HCT116 (cell line): ENCODE measurements around the gene PICK1. TPM values are rescaled to one million over a fixed set of nuclear protein-coding genes. Genes with fewer than 3 reads are reported as not detected.

Experiments
- ATAC-seq: fragments of 200-7000 bp; cut with Tn5 transposase; 2 replicates; pipeline ENCODE4 v1.9.1; 2020; ENCODE audit warnings: mild to moderate bottlenecking, moderate library complexity
- BruUV-seq: library from RNA; stranded (reverse); fragments of 400-500 nt; replicated peaks from 2 replicates; lab custom pipeline; 2021; lab: Mats Ljungman, UMichigan
- CTCF ChIA-PET: fragments of 300-600 bp; sonication (Branson Sonifier 250); formaldehyde crosslinking; loops from one replicate; lab custom pipeline; 2021; ENCODE audit warnings: antibody characterized with exemption; lab: Charles Lee
- POLR2A ChIA-PET: fragments of 300-600, 350-600 bp; sonication (Branson Sonifier 250); formaldehyde crosslinking; loops from one replicate; lab custom pipeline; 2021; ENCODE audit warnings: antibody characterized with exemption; lab: Charles Lee
- RAD21 ChIA-PET, 2 experiments: fragments of 300-600 bp; sonication (Branson Sonifier 250); formaldehyde crosslinking; loops; one replicate each; lab custom pipeline; 2023; ENCODE audit warnings: low total read pairs in 2 of 2; ENCODE audit not compliant: uncharacterized antibody in 2 of 2, unreplicated experiment in 2 of 2, low non-redundant PET in 1 of 2; lab: Charles Lee
- DNase-seq: peaks from one replicate; pipeline ENCODE4 v3.0.0-alpha.2; 2010; ENCODE audit warnings: low read depth, low spot score
- H2AFZ ChIP-seq: fragments of 200-600 bp; shearing (Covaris generic), sonication (generic); 2 replicates; pipeline ENCODE4 v1.6.1; 2017; ENCODE audit warnings: low read depth, mixed run types, mixed read lengths, antibody characterized with exemption, low read length; ENCODE audit not compliant: poor library complexity, severe bottlenecking
- H3K27ac ChIP-seq: 2 replicates; pipeline ENCODE4 v1.5.1; 2012; ENCODE audit warnings: low read depth, low read length
- H3K27me3 ChIP-seq: fragments of 200-600 bp; sonication (generic); 2 replicates; pipeline ENCODE4 v1.6.1; 2016; ENCODE audit warnings: mixed run types, low read length, mixed read lengths; ENCODE audit not compliant: insufficient read depth
- H3K36me3 ChIP-seq, 2 experiments: fragments of 200-500 bp in 1 of 2; fragments of 200-600 bp in 1 of 2; sonication (Bioruptor generic) in 1 of 2; sonication (generic) in 1 of 2; 2 replicates each; pipeline versions ENCODE4 v1.5.1 to v1.6.1; 2014 to 2016; ENCODE audit warnings: low read length in 2 of 2, inconsistent platforms in 1 of 2, mixed read lengths in 1 of 2, mixed run types in 1 of 2; ENCODE audit not compliant: insufficient read depth in 2 of 2, control insufficient read depth in 1 of 2
- H3K4me1 ChIP-seq, 2 experiments: fragments of 200-600 bp in 1 of 2; sonication (generic) in 1 of 2; 2 replicates each; pipeline versions ENCODE4 v1.5.1 to v1.6.1; 2012 to 2017; ENCODE audit warnings: low read length in 2 of 2, inconsistent platforms in 1 of 2, mild to moderate bottlenecking in 1 of 2, mixed read lengths in 1 of 2, mixed run types in 1 of 2, moderate library complexity in 1 of 2; ENCODE audit not compliant: insufficient read depth in 2 of 2, control insufficient read depth in 1 of 2
- H3K4me2 ChIP-seq: fragments of 200-600 bp; sonication (generic); 2 replicates; pipeline ENCODE4 v1.6.1; 2017; ENCODE audit warnings: mixed run types, low read length, mixed read lengths
- H3K4me3 ChIP-seq, 2 experiments: fragments of 200-600 bp in 1 of 2; sonication (generic) in 1 of 2; replicated peaks in 1 of 2; 2 replicates each; pipeline ENCODE4 v1.5.1; 2011 to 2016; ENCODE audit warnings: low read length in 2 of 2, control low read depth in 1 of 2, low read depth in 1 of 2, mild to moderate bottlenecking in 1 of 2, mixed read lengths in 1 of 2, mixed run types in 1 of 2
- H3K79me2 ChIP-seq: fragments of 200-600 bp; sonication (generic); 2 replicates; pipeline ENCODE4 v1.6.1; 2017; ENCODE audit warnings: mild to moderate bottlenecking, mixed run types, low read length, moderate library complexity, mixed read lengths; ENCODE audit not compliant: insufficient read depth
- H3K9ac ChIP-seq: fragments of 200-600 bp; sonication (generic); 2 replicates; pipeline ENCODE4 v1.6.1; 2016; ENCODE audit warnings: low read length, mixed read lengths
- H3K9me2 ChIP-seq: fragments of 200-600 bp; sonication (generic), shearing (Covaris generic); 2 replicates; pipeline ENCODE4 v1.6.1; 2017; ENCODE audit warnings: mixed run types, mild to moderate bottlenecking, moderate library complexity; ENCODE audit not compliant: insufficient read depth
- H3K9me3 ChIP-seq, 2 experiments: fragments of 200-500 bp in 1 of 2; fragments of 200-600 bp in 1 of 2; sonication (Bioruptor generic) in 1 of 2; sonication (generic) in 1 of 2; 2 replicates each; pipeline ENCODE4 v1.6.1; 2014 to 2017; ENCODE audit warnings: low read length in 2 of 2, mixed read lengths in 2 of 2, inconsistent platforms in 1 of 2, low read depth in 1 of 2, mild to moderate bottlenecking in 1 of 2, mixed run types in 1 of 2, moderate library complexity in 1 of 2; ENCODE audit not compliant: control insufficient read depth in 1 of 2, insufficient read depth in 1 of 2
- H4K20me1 ChIP-seq: fragments of 200-600 bp; sonication (generic), shearing (Covaris generic); 2 replicates; pipeline ENCODE4 v1.6.1; 2017; ENCODE audit warnings: mixed run types, mild to moderate bottlenecking, moderate library complexity; ENCODE audit not compliant: insufficient read depth
- ATF3 ChIP-seq: IDR thresholded peaks from 2 replicates; pipeline ENCODE4 v1.6.1; 2012
- CEBPB ChIP-seq: IDR thresholded peaks from 2 replicates; pipeline ENCODE4 v1.6.1; 2012; ENCODE audit warnings: low read depth
- EGR1 ChIP-seq: IDR thresholded peaks from 2 replicates; pipeline ENCODE4 v1.6.1; 2012; ENCODE audit warnings: low read depth
- JUND ChIP-seq: IDR thresholded peaks from 2 replicates; pipeline ENCODE4 v1.6.1; 2012
- POLR2A ChIP-seq: IDR thresholded peaks from 2 replicates; pipeline ENCODE4 v1.7.0; 2011; ENCODE audit warnings: borderline replicate concordance; ENCODE audit not compliant: insufficient read depth, insufficient read length; ENCODE audit errors: extremely low read depth
- SIN3A ChIP-seq: IDR thresholded peaks from 2 replicates; pipeline ENCODE4 v1.6.1; 2012; ENCODE audit warnings: low read depth
- YY1 ChIP-seq: IDR thresholded peaks from 2 replicates; pipeline ENCODE4 v1.6.1; 2011; ENCODE audit warnings: low read length, low read depth, moderate library complexity, mild to moderate bottlenecking; ENCODE audit not compliant: insufficient replicate concordance; ENCODE audit errors: extremely low read depth
- ZFX ChIP-seq: fragments of 450-650 bp; IDR thresholded peaks from 2 replicates; pipeline ENCODE4 v1.6.1; 2017
- intact Hi-C: fragments of 100-400 bp; cut with micrococcal nuclease; formaldehyde crosslinking; loops from 2 replicates; pipeline ENCODE4 v1.10.0; 2022
- total RNA-seq: library from RNA; stranded (reverse); gene quantifications from one replicate; pipeline ENCODE4 v1.2.1, GENCODE V29; 2021; ENCODE audit not compliant: unreplicated experiment

Gene PICK1
- total RNA-seq, 1 experiment from 2014 or later: 40.0 TPM

GRCh38 chr22:38080850-38081635 lies 23.8 kb downstream of the PICK1 start:
- CTCF ChIA-PET: no interaction called here
- DNase-seq (no peak), ATAC-seq (no peak)
- POLR2A ChIA-PET: no interaction called here
- Histone ChIP-seq H3K36me3 (no peaks in the 10 kb centered on the region), H3K79me2 (no peaks in the 10 kb centered on the region), H3K4me2 (no peak overlapping the region), H3K27me3 (no peaks in the 10 kb centered on the region), H3K9me3 (no peaks in the 10 kb centered on the region), H3K27ac (no peak overlapping the region), H3K4me1 (no peaks in the 10 kb centered on the region), H3K4me3 (no peak overlapping the region), H4K20me1 (no peaks in the 10 kb centered on the region), H2AFZ (no peak overlapping the region), H3K9ac (no peak overlapping the region), H3K9me2 (no peaks in the 10 kb centered on the region)
- no TSS peak for BruUV-seq
- intact Hi-C loops: no loop called here
- RAD21 ChIA-PET: no interaction called here
- no peak for TF ChIP-seq JUND
- TF ChIP-seq SIN3A: no peak
- no peak for TF ChIP-seq ATF3

- no peak overlapping the region for H3K27ac ChIP-seq
- no peaks in the 10 kb centered on the region for H4K20me1 ChIP-seq
- H3K9ac ChIP-seq: no peak overlapping the region
- H3K27me3 ChIP-seq: no peaks in the 10 kb centered on the region
- intact Hi-C loops: no loop called here
- TF ChIP-seq YY1 (no peak), EGR1 (no peak), POLR2A (no peak), CEBPB (no peak), JUND (no peak), ZFX (no peak)
- H2AFZ ChIP-seq: no peak overlapping the region
- no peak overlapping the region for H3K4me3 ChIP-seq
- ChIA-PET POLR2A (no interaction called here), CTCF (no interaction called here), RAD21 (no interaction called here)
- no TSS peak for BruUV-seq
- no peaks in the 10 kb centered on the region for H3K36me3 ChIP-seq
- no peaks in the 10 kb centered on the region for H3K9me2 ChIP-seq
- no peak overlapping the region for H3K4me2 ChIP-seq
- no peaks in the 10 kb centered on the region for H3K79me2 ChIP-seq
- no peak for DNase-seq
- H3K4me1 ChIP-seq: peaks cover 0 to 4% of the 10 kb centered on the region in 2 experiments; a peak in 1 of 4 replicates
- no peak for ATAC-seq
- H3K9me3 ChIP-seq: no peaks in the 10 kb centered on the region
Measured at GRCh38 chr22:38081636-38081940, 24.4 kb downstream of the PICK1 start.
